GM21723 (cell line): Measurements from ENCODE around the gene DLG4.

Experiments
- ATAC-seq: cut with Tn5 transposase; IDR thresholded peaks from one replicate; pipeline ENCODE4 v1.9.1; 2021; ENCODE audit warnings: mild to moderate bottlenecking, moderate library complexity; ENCODE audit not compliant: unreplicated experiment

DLG4 gene

DNA sequence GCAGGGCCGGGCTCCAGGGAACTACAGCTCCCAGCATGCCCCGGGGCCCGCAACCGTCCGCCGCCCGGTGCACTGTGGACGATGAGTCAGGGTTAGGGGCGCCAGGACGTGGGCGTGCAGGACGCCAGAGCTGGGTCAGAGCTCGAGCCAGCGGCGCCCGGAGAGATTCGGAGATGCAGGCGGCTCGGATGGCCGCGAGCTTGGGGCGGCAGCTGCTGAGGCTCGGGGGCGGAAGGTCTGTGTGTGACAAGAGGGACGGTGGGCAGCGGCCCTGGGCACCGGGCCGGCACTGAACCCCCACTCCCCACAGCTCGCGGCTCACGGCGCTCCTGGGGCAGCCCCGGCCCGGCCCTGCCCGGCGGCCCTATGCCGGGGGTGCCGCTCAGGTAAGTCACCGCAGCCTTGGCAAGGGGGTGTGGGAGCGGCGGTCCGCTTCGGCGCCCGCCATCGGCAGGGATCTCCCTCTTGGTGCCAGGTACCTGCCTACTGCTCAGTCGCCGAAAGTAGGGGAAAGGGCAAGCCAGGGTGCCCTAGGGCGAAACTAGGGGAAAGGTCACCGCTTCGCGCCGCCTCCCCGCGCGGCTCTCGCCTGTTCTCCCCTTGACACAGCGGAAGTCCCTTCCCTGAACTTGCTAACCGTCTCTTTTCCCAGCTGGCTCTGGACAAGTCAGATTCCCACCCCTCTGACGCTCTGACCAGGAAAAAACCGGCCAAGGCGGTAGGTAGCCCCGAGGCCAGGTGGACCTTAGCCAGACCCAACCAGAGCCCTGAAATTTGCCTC, at the start of gene DLG4, which contains the start of gene ACADVL:
TSS of gene DLG4 (minus strand) at position 25 of the 781 bp plus-strand sequence.
TSS of gene ACADVL (plus strand) at position 127 of the 781 bp plus-strand sequence. CDS start at position 174, 47 bp downstream.
- ATAC-seq, result peak; percentile 50

DNA sequence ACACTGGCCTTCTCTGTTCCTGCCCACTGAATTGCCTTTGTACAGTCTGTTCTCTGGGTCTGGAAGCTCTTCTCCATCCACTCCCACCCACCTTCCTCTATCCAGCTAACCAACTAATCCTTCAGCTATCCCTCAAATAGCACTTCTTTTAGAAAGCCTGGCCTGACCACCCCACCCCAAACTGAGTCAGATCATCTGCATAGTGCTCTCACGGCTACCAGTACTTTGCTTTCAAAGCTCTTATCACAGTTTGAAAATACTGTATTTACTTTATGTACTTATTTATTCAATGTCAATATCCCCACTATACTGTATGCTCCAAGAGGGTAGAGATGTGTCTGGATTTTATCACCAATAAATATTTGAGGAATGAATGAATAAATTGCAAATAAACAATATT, 47.1 kb upstream of the DLG4 start:
- no peak for ATAC-seq

DNA sequence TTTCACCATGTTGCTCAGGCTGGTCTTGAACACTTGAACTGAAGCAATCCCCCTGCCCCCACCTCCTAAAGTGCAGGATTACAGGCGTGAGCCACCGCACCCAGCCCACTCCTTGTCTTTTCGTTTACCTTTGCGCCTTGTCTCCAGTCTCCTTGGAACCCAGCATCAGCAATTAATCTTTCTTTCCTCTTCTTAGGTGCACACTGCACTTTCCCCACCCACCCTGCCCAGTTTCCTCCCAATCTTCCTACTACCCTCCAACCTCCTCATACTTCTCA, 44.1 kb upstream of the DLG4 start:
- no peak for ATAC-seq

DNA sequence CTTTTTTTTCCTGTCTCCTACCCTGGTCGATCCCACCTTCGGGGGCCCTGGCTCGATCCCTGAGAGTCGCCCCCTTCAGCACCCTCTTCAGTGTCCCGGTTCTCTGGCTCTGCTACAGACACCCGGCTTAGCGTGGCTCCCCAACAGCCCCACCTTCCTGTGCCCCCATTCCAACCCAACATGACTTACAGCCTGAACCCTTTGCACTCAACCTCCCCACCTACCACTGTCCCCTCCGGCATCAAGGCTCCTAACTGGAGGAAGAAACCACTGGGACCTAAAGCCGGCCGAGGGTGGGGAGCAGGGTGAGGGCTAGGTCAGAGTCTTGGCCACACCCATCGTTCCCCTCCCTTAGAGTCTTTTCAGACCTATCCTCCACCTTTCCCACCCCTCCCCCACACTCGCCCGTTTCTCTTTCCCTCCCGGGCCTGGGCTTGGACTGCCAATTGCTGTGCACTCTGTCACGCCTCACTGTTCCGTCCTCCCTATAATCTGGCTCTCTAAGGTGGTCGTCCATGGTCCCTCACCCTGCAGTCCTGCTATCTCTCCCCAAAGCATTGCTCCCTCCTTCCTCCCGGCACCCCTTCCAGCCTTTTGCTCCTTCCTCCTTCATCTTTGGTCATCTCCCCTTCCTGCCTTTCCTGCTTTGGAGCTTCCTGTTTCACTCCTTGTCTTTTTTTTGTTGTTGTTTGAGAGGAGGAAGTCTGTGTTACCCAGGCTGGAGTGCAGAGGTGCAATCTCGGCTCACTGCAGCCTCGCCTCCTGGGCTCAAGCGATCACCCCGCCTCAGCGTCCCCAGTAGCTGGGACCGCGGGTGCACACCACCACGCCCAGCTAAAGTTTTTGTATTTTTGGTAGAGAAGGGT, 43.5 kb upstream of the DLG4 start:
- no peak for ATAC-seq

DNA sequence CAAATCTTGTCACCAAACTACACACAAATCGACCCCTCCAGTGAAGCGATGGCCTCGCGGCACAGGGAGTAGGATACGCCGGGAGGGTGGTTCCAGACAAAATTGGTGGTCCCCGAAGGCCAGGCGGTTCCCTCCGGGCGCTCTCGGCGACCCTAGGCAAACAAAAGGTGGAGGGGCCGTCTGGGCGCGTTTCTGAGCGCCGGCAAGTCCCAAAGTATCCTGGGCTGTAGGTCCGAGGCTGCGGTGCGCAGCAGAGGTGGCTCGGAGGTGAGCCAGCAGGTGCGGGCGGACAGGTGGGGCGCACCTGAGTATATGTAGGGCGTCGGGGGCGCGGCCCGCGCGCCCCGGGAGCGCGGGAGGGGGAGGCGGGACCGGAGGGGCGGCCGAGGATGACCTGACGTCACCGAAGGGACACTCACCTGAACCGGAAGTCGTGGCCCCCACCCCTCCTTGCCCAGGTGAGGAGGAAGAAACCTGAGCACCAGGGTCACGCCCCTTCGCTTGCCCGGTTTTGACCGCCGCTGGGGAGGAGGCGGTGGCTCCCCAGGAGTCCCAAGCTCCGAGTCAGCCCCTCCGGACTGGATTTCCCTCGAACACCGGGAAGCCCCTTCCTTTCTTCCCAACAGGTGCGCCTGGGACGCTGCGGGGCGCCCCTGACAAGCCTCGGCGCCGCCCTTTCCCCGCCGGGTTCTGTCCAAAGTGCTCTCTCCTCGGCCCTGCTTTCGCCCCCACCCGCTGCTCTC, 42.7 kb upstream of the DLG4 start, which contains the start of gene CLDN7:
TSS of gene CLDN7 (minus strand) at position 287 of the 743 bp plus-strand sequence. CDS start 435 bp downstream, outside the sequence.
- no peak for ATAC-seq

DNA sequence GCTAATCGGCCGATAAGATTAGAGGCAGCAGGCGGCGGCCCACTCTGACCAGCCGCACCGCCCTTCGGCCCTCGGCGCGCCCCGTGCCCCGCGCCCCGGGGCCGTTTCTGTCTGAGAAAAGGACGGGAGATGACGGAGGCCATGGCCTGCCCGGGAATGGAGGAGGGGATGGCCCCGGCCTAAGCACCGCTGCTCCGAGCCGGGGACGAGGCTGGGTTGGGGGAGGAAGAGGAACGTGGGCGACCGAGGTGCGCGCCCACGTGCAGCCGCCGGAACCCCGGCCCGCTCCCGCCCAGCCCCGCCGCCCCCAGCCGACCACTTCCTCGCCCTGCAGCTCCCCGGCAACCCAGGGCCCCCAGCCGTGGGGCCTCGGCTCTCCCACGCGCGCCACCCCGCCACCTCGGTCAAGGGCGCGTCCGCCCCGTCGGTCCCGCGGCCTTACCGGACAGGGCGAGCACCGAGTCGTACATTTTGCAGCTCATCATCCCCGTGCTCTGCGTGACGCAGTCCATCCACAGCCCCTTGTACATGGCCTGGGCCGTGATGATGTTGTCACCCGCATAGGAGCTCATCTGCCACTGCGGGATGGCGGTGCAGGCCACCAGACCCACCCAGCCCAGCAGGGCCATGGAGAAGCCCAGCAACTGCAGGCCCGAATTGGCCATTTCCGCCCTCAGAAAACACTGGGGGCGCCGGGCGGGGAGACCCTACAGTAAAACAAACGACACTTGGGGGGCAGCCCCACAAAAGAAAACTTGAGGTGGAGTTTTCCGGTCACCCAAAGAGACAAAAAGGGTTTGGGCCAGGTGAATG, 41.9 kb upstream of the DLG4 start:
- ATAC-seq, result no peak

DNA sequence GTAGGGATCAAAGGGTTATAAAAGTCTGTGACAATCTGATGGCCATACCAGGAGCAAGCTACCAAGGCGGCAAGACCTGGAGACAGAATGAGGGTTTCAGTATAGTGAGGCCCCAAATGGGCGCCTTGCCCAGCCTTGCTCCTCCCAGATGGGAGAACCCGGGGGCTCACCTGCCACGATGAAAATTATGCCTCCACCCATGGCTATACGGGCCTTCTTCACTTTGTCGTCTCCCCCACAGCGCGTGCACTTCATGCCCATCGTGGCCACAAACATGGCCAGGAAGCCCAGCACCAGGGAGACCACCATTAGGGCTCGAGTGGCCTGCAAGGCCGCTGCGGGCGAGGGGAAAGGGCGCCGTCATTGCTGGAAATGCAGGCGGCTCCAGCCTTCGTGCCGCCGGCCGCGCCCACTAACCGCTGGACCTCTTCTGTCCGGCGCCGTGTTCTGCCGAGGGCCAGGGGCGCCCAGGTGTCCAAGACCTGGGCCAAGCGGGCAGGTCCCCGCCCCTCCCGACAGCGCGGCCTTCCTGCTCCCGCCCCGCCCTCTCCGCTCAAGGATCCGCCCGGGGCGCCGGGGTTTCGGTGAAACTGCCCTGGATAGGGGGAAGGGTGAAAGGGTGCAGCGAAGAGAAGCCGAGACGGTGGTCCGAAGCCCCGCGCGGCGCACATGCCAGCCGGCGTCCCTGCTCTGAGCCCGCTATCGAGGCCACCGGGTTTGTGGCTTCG, 41.2 kb upstream of the DLG4 start:
- ATAC-seq, result no peak

DNA sequence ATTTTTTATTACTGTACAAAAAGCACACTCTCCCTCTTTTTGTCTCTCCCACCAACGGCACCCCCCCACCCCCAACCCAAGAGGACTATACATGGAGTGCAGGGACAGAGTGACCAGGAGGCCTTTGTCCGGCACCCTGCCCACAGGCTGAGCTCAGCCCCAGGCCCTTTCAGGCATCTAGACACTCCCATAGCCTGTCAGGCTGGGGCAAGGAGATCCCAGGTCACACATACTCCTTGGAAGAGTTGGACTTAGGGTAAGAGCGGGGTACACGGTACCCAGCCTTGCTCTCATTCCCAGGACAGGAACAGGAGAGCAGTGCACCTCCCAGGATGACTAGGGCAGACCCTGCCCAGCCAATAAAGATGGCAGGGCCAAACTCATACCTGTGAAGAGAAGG, 40.5 kb upstream of the DLG4 start:
- ATAC-seq, result no peak

DNA sequence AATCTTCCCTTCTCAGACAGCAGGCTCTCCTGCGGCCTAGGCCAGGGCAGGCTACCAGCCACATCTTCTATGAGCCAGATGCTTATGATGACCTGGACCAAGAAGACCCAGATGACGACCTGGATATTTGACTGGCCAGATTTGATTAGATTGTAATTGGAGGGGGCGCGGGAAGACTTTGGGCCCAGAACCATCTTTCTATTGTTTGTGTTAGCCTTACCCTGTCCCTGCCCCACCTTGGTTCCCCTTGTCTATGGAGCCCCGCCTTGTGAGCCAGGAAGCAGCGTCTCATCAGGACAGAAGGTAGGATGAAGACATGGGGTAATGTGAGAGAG, 39.9 kb upstream of the DLG4 start:
- no peak for ATAC-seq

DNA sequence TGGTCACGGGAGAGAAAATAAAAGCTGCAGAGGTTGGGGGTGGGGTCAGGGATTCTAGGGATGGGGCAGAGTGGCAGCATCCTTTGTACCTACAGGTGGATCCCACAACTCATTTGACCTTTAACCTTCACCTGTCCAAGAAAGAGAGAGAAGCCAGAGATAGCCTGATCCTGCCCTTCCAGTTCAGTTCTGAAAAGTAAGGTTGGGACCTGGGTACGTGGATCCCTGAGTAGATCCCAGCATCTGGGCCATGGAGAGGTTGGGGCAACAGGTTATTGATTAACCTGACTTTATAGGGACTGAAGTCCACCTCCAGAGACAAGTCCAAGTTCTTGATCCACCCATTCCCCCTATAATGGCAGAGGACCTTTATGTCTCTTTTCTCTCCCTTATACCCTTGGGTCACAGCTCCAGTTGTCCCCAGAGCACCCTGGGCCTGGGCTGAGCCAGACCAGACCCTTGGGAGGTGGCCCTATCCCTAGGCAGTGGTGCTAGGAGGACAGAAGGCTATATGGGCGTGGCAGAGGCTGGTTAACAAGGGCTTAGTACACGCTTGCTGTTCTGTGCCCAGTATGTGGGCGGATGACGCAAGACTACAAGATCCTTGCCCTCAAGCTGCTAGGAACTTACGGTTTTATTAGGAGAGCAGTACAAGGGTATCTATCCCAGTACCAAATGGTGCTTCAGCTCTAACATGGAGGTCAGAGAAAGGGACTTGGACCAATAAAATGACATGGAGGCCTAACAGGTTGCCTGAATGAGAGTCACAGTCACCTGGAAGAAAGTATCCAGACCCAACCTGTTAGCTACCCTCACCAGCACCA, 39.3 kb upstream of the DLG4 start:
- no peak for ATAC-seq

DNA sequence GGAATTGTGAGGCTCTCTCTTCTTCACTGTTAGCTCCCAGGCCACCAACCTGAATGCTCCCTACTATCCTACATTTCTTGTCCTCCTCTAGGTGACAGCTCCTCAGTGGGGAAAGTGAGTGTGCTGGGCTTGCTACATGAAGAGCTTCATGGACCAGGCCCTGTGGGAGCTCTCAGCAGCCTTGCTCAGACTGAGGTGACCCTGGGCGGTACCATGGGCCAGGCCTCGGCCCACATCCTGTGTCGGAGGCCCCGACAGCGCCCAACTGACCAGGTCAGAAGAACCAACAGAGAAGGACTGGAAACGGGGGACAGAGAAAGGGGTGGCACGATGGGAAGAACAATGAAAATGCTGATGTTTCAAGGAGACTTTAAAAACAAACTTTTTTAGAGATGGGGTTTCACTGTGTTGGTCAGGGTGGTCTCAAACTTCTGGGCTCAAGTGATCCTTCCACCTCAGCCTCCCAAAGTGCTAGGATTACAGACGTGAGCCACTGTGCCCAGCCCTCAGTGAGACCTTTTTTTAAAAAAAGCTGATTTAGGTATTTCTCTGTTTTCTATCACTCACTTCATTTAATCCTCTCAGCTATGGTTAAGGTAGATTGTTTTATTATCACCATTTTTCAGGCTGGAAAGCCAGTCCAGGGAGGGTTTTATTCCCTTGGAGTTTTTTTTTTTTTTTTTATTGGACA, 37.3 kb upstream of the DLG4 start:
- ATAC-seq, result no peak

DNA sequence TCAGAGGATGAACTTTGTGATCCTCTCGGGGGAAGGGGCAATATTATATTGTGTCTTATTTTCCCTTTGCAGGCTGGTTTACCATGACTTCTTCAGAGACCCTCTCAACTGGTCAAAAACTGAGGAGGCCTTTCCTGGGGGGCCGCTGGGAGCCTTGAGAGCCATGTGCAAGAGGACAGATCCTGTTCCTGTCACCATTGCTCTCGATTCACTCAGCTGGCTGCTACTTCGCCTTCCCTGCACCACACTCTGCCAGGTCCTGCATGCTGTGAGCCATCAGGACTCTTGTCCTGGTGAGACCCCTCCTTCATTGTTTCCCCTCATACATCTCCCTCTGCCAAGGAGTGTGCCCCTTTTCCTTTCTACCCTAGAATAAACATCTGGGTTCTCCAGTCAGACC, 34.9 kb upstream of the DLG4 start:
- ATAC-seq, result no peak

DNA sequence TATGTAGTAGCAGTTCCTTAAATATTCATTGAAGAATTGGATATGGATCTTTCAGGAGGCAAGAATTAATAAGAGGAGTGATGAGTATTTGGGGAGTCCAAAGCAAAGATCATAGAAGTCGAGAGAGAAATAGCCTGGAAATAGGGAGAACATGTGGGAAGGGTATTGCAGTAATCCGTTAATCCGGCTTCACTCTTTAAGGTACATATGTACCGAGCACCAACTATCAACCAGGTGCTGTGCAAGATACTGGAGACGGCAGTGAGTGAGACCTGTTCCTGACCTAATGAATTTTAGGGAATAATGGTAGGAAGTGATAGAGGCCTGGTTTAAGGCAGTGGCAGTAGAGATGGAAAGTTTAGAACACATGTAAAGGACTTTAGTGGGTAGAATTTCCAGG, 33.4 kb upstream of the DLG4 start:
- ATAC-seq, result no peak

DNA sequence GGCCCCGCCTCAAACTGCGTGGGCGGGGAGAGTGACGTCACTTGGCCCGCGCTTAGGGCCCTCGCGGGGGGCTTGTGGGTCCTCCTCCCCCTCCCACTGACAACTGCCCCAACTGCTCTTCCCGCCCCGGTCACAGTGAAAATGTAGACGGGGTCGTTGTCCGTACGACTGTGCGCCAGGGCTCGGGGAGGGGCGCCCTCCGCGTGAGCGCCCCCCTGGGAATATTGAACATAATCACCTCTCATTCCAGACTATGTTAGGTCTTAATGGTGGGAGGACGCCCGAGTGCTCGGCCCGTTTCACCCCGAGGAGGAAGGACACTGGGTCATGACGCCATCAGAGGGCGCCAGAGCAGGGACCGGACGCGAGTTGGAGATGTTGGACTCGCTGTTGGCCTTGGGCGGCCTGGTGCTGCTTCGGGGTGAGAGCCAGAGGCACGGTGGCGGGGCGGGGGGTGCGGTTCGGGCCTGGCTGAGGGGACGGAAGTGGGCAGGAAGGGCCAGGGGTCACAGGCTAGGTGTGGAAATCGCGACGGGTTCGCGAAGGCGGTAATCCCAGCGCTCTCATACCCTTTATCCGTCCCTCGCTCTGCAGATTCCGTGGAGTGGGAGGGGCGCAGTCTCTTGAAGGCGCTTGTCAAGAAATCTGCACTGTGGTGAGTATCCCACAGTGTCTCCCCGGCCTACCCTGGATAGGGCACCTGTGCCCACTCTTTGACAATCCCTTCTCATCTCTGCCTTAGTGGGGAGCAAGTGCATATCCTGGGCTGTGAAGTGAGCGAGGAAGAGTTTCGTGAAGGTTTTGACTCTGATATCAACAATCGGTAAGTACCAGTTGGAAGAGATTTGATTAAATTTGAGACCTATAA, 32.8 kb upstream of the DLG4 start, which contains the start of gene ELP5:
TSS of gene ELP5 (plus strand) at position 40 of the 868 bp plus-strand sequence. CDS start at position 376, 336 bp downstream.
- ATAC-seq, result peak; percentile 52

DNA sequence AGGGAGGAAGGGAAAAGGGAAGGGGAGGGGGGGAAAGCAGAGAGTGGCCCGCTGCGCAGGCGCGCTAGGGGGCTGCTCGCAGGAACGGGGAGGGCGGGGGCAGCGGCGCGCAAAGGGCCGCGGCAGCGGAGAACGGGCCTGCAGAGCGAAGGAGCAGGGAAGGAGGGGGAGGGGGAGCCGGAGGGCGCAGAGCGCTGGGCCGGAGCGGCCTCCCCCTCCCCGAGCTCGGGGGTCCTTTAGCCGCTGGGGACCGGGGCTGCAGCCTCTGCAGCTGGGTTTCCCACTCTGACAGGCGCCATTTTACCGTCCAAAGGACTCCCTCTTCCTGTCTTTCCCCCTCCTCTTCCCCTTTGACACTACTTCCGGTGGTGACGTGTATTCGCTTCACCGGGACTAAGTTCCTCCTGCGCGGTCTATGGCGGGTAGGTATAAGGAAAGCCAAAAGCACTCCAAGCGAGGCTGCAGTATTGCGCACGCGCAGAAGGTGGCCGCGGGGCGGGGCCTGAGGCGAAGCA, 32.1 kb upstream of the DLG4 start, which contains the start of gene CTDNEP1:
TSS of gene CTDNEP1 (minus strand) at position 74 of the 515 bp plus-strand sequence. CDS start 438 bp downstream, outside the sequence.
- ATAC-seq, result peak; percentile 89

DNA sequence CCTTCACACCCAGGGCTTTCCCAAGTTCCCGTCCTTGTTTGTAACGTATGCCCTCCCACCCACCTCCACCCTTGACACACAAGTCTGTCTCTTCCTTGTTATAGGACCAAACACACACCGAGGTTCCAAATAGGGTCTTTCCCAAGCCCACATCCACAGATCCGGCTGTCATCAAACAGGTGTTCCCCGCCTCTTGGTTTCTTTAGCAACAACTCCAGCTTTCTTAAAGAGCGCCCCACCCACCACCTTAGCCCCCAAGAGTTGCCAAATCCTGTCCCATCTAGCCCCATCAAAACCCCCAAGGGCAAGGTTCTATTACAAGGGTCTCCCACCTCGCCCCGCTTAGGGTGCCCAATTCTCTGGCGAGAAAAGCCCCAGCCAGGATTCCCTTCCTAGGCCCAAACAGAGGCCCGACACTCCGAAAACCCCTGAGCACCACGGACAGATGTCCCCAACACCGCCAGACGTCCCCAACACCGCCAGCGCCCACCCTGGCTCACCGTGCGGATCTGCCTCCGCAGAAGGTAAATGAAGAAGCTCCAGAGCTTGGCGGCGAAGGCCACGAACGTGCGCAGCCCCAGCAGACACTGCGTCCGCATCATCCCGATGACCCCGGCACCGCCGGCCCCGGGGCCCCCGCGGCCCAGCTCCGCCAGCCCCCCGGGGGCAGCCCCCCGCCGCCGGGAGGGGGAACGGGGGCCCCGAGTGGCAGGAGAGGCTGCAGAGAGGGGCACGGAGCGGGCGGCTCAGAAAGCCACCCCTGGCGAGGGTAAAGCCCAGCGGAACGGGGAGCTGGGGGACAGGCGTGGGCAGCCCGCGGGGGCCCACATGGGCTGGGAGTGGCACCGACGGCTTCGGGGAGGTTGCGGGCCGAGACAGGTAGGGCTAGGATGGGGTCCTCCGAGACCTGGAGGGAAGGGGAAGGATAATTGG, 31.3 kb upstream of the DLG4 start:
- ATAC-seq, result peak; percentile 2
